HG03139 (cell line): ENCODE data around the gene CAVIN2.

Source experiments
- ATAC-seq: cut with Tn5 transposase; IDR thresholded peaks from one replicate; pipeline ENCODE4 v1.9.1; 2021; ENCODE audit not compliant: unreplicated experiment

The CAVIN2 gene

DNA sequence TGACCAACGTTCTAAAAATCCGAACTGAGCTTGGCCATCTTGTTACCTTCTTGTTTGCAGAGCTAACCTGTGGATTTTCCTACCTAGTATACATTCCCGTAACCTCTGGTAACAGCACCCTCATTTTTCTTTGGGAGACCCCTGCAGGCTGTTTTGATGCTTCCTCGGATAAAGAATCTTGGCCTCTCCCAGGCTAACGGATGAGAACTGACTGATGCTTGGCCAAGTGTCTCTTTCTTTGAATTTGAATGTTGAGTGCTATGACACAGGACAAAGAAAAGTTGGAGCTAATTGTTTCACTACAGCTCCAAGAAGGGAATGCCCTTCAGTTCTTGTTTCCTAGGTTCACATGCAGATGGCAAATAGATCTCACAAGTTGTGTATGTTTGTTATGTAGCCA lies 19.3 kb upstream of the CAVIN2 start:
- no peak for ATAC-seq

DNA sequence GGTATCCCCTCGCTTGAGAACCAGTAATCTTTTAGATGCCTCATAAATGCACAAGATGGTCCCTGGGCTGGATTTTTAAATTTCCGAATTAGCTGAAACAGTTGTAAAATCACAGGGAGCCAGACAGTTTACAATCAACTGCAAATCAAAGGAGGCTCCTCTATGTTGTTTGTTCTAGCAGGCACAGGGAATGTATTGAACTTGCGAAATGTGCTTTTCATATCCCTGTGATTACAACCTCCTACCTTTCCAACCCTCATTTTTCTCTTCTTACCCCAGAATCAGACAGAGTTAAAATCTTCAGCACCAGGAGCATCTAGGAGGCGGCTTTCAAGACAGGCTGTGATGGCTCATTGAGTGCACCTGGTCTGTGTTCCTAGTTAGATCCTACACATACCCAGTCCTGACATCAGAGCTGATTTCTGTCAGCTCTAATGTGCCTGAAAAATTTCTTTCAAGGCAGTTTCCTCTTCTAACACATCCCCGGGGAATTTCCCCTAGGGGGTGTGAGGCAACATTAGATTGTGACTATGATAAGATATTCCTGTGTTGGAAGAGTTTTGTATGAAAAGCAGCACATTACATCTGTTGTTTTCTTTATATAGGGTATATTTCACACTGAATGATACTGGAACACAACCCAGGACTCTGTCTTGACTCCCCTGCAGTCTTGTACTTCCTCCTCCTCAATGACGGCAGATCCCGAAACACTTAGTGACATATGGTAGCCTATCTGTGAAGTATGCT lies 17.9 kb upstream of the CAVIN2 start:
- ATAC-seq = no peak

- ATAC-seq = no peak
Measured at GRCh38 chr2:191863988-191864387, 17.1 kb upstream of the CAVIN2 start.

- ATAC-seq = no peak
Measured at GRCh38 chr2:191862156-191862775, 15.4 kb upstream of the CAVIN2 start.

- no peak for ATAC-seq
Measured at GRCh38 chr2:191860760-191861466, 14.0 kb upstream of the CAVIN2 start.

DNA sequence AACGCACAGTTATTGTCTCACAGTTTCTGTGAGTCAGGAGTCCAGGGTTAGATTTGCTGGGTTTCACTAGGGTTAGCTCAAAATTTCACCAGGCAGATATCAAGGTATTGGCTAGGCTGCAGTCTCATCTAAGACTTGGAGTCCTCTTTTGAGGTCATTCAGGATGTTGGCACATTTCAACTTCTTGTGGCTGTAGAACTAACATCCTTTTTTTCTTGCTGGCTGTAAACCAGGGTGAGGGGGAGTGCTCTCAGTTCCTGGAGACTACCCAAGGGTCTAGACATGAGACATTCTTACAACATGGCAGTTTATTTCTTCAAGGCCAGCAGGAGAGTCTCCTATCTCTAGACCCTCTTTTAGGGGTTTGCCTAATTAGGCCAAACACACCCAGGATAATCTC lies 12.8 kb upstream of the CAVIN2 start:
- ATAC-seq = no peak

GRCh38 chr2:191857886-191858285 lies 11.0 kb upstream of the CAVIN2 start:
- ATAC-seq = no peak

GRCh38 chr2:191857259-191857805 lies 10.4 kb upstream of the CAVIN2 start:
- no peak for ATAC-seq

- ATAC-seq = no peak
Measured at GRCh38 chr2:191856111-191856876, 9.4 kb upstream of the CAVIN2 start.

GRCh38 chr2:191855382-191855781 lies 8.5 kb upstream of the CAVIN2 start:
- no peak for ATAC-seq

- ATAC-seq = no peak
Measured at GRCh38 chr2:191854382-191855372, 7.8 kb upstream of the CAVIN2 start.

- no peak for ATAC-seq
Measured at GRCh38 chr2:191853843-191854242, 7.0 kb upstream of the CAVIN2 start.

- ATAC-seq = no peak
Measured at GRCh38 chr2:191851158-191851557, 4.3 kb upstream of the CAVIN2 start.

GRCh38 chr2:191848771-191849767 lies 2.2 kb upstream of the CAVIN2 start:
- no peak for ATAC-seq

- no peak for ATAC-seq
Measured at GRCh38 chr2:191847764-191848163, 876 bp upstream of the CAVIN2 start.

DNA sequence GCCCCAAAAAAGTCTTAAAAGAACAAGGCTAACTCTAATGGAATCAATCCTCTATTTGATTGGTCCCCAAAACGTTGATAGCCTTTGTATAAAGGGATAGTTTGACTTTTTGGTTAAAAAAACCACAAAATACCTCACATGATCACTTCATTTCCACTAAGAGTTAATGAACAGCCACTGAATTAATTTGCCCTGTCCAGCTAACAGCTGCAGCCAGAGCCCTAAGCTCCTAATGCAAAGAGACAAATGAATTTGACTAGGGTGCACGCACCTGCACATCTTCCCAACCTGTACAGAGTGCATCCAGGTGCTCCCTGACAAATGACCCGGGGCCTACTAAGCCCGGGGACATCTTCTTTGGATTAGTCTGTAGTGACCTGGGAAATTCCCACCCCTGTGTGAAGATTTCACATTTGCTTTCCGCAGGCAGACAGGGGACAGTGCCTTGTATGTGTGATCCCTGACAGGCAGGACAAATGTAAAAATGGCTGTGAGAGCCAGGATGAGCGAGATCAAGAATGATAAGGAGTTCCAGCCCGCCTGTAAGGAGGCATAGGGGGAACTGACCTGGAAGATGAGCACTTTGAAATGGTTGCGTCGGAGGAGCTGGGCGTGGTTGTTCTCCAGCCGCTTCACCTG lies 893 bp downstream of the CAVIN2 start:
- ATAC-seq = no peak

DNA sequence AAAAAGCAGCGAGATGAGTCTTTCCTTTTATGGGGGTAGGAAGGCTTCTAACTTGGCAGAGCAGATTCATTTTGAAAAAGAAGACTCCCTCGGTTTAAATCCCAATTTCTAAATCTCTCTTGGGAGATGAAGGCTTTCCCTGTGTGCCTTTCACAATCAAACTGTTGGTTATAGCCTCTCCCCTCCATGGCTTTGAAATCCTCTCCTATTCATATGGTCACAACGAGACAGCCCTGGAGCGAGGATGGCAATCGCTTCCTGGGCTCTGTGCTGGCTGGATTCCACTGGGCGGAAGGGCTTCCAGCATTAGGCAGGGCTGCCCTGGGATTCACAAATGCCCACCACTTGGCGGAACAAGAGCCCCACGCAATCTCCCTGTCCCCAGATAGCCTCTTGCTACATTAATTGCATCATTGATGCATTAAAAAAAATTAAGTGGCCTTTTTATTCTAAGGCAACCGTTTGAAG lies 1.6 kb downstream of the CAVIN2 start:
- no peak for ATAC-seq

DNA sequence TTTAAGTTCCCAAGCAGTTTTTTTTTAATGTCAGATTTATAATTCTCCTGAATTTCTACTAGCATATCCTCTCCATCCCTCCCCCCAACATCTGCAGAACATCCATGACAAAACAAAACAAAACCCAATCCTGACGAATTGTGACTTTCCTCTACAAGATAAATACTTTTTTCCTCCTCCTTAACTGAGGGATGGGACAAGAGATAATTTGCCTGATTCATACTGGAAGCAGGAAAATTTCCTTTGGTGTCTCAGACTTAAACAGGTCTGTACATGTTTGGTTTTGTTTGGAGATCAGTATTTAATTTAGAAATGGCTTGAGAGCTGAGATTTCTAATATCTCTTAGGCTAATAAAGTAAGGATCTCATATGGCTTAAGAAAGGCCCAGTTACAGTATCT lies 2.2 kb downstream of the CAVIN2 start:
- ATAC-seq = no peak
